ENCODE data around the gene NCKAP1.

DNA sequence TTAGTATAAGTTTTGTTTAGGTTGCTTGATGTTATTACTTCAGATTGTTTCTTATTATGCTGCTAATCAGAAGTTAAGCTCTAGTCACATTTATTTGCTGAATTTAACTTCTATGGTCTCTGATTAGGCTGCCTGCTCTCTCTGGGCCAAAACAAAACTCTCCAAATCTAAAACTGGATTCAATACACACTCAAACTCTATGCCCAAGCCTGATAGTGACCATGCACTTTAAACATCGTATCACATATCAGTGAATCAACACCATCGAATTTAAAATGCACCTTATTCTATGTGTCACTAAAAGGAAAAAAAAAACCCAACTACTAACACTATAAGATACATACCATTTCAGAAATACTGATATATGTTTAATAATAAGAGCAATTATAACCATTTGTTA is 94.9 kb downstream of the NCKAP1 start:
- TF ChIP-seq POLR2A (IDR thresholded peaks at IDR 0.05; ENCODE audit: borderline replicate concordance, extremely low read depth, insufficient read depth, insufficient read length), result no peak
- TF ChIP-seq YY1 (IDR thresholded peaks at IDR 0.05; ENCODE audit: extremely low read depth, insufficient replicate concordance, low read depth, low read length), result no peak
- TF ChIP-seq, protein P1, sequence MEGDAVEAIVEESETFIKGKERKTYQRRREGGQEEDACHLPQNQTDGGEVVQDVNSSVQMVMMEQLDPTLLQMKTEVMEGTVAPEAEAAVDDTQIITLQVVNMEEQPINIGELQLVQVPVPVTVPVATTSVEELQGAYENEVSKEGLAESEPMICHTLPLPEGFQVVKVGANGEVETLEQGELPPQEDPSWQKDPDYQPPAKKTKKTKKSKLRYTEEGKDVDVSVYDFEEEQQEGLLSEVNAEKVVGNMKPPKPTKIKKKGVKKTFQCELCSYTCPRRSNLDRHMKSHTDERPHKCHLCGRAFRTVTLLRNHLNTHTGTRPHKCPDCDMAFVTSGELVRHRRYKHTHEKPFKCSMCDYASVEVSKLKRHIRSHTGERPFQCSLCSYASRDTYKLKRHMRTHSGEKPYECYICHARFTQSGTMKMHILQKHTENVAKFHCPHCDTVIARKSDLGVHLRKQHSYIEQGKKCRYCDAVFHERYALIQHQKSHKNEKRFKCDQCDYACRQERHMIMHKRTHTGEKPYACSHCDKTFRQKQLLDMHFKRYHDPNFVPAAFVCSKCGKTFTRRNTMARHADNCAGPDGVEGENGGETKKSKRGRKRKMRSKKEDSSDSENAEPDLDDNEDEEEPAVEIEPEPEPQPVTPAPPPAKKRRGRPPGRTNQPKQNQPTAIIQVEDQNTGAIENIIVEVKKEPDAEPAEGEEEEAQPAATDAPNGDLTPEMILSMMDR (IDR thresholded peaks at IDR 0.05 in 2 of 3, conservative IDR thresholded peaks at IDR 0.05 in 1 of 3; ENCODE audit: borderline replicate concordance in 1 of 3, insufficient read depth in 1 of 3, low read depth in 2 of 3, low read length in 2 of 3), result no peak
- TF ChIP-seq RAD21 (IDR thresholded peaks at IDR 0.05; ENCODE audit: low read depth), result no peak
- no peak for TF ChIP-seq SRF (IDR thresholded peaks at IDR 0.05; ENCODE audit: low read depth)
